Spleen (tissue), 11 donors: Measurements from ENCODE around the gene KCNH4. TPM values are rescaled to one million over a fixed set of nuclear protein-coding genes. Genes with fewer than 3 reads are reported as not detected.
"Not testable (repeated sequence)": the region's sequence is repeated elsewhere in the genome, so short reads cannot be mapped to it uniquely, and the experiment has no call there.

Experiments used
- DNase-seq: peaks from one replicate; pipeline ENCODE4 v3.0.0-alpha.2; 2020
- H3K27ac ChIP-seq, 8 donors: fragments of 200-600 bp; sonication (generic) in 7 of 8; 1 replicate in 4 of 8; 2 replicates in 4 of 8; pipeline versions ENCODE4 v1.5.0 to v1.8.0; 2016 to 2021; ENCODE audit warnings: inconsistent platforms in 4 of 8, mild to moderate bottlenecking in 4 of 8, moderate library complexity in 1 of 8
- H3K27me3 ChIP-seq, 7 donors: fragments of 200-600 bp; sonication (generic) in 6 of 7; replicated peaks in 1 of 7; 1 replicate in 4 of 7; 2 replicates in 3 of 7; pipeline versions ENCODE4 v1.5.0 to v1.8.0; 2016 to 2021; ENCODE audit warnings: inconsistent platforms in 3 of 7, mild to moderate bottlenecking in 1 of 7
- H3K36me3 ChIP-seq, 6 donors: fragments of 200-600 bp; sonication (generic) in 5 of 6; 1 replicate in 4 of 6; 2 replicates in 2 of 6; pipeline versions ENCODE4 v1.5.0 to v1.8.0; 2016 to 2021; ENCODE audit warnings: inconsistent platforms in 2 of 6
- H3K4me1 ChIP-seq, 6 donors: fragments of 200-600 bp; sonication (generic) in 5 of 6; 1 replicate in 3 of 6; 2 replicates in 3 of 6; pipeline versions ENCODE4 v1.5.0 to v1.8.0; 2016 to 2021; ENCODE audit warnings: inconsistent platforms in 3 of 6
- H3K4me3 ChIP-seq, 8 donors: fragments of 200-600 bp; sonication (generic) in 7 of 8; 1 replicate in 4 of 8; 2 replicates in 4 of 8; pipeline versions ENCODE4 v1.5.0 to v1.8.0; 2016 to 2021; ENCODE audit warnings: inconsistent platforms in 4 of 8, mild to moderate bottlenecking in 4 of 8, moderate library complexity in 2 of 8
- H3K9me3 ChIP-seq, 8 donors: fragments of 200-600 bp; sonication (generic) in 7 of 8; 1 replicate in 4 of 8; 2 replicates in 4 of 8; pipeline versions ENCODE4 v1.5.0 to v1.8.0; 2016 to 2021; ENCODE audit warnings: inconsistent platforms in 4 of 8
- CTCF ChIP-seq, 11 experiments: fragments of 200-600 bp in 7 of 11; fragments of 450-650 bp in 4 of 11; sonication (generic) in 4 of 11; IDR thresholded peaks in 8 of 11; conservative IDR thresholded peaks in 3 of 11; 1 replicate in 7 of 11; 2 replicates in 4 of 11; pipeline versions ENCODE4 v1.4.0 to v1.8.0; 2016 to 2021; ENCODE audit warnings: antibody characterized with exemption in 11 of 11, inconsistent platforms in 4 of 11, mild to moderate bottlenecking in 1 of 11
- POLR2A ChIP-seq, 3 donors: fragments of 450-650 bp; IDR thresholded peaks; one replicate each; pipeline ENCODE4 v1.5.1; 2017; ENCODE audit warnings: antibody characterized with exemption in 3 of 3, mild to moderate bottlenecking in 1 of 3
- POLR2AphosphoS5 ChIP-seq, 3 donors: sonication (generic); formaldehyde crosslinking; IDR thresholded peaks; one replicate each; pipeline ENCODE4 v1.5.1; 2017; ENCODE audit warnings: antibody characterized with exemption in 3 of 3
- WGBS, 5 donors: extraction: QIAGEN DNeasy Blood & Tissue Kit in 3 of 5; methylation state at CpG; one replicate each; pipeline versions ENCODE4 v1.1.5 to v1.1.7; 2013 to 2018; 5-methylcytosine and 5-hydroxymethylcytosine counted together
- intact Hi-C: fragments of 100-400 bp; cut with DNase I; formaldehyde crosslinking; loops from one replicate; pipeline ENCODE4 v1.15.0; 2023; ENCODE audit warnings: low total_unique reads
- polyA plus RNA-seq, 3 donors: library from polyadenylated mRNA; stranded (reverse); fragments of 200-250 nt; gene quantifications; one replicate each; pipeline ENCODE4 v1.2.1, GENCODE V29; 2013
- total RNA-seq, 7 donors: library from RNA; depleted of rRNA in 3 of 7; stranded (reverse); fragments of >200 nt in 3 of 7; fragmentation: NEBNext Ultra II Directional in 4 of 7; extraction: Animal tissue kit (Norgen Biotek cat#: 25700) in 4 of 7; gene quantifications; one replicate each; pipeline versions ENCODE4 v1.1.0 to v1.2.1, GENCODE V29; 2016 to 2021
- donor health status: healthy with polysubstance abuse.
- donor health status: DM: no; HTN: no; CAD: no; lungs with moderate emphysema.
- donor health status: DM: no; HTN: no; CAD: no.
- donor health status: Bipolar disorder and iron deficiency.
- donor health status: healthy.
- donor health status: DM: no; HTN: no; CAD: no.
- donor health status: DM: yes; HTN: yes; CAD: no.

Gene KCNH4
- total and polyA plus RNA-seq, 10 donors = 0.14 to 0.52 (median 0.24) TPM

DNA sequence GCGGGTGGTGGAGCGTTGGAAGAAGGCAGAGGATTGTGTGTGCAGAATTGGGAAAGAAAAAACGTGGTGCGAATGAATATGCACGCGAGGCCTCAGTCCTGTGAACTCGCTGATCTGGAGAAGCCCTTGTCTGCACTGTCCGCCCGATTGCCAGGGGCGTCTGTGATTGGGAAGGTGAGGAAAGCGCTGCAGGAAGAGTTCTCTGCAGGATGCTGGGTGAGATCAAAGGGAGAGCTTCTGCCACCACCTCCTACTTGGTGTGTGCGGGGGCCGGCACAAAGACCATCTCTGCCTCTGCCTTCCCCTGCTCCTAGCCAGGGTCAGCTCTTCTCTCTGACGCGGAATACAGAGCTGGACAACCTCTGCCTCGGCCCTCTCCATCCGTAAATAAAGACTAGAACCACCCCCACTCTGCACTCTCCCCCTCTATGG, 25.3 kb downstream of the KCNH4 start:
- H3K27ac ChIP-seq = peak overlapping the region in 6 of 8 donors; percentile 48 to 95 (median 92)
- no peak for DNase-seq
- H3K27me3 ChIP-seq = no peaks in the 10 kb centered on the region
- H3K4me1 ChIP-seq = peaks cover 28 to 52% (median 42%) of the 10 kb centered on the region in 6 donors
- WGBS, 5 donors = 42 to 63% (median 56%) methylated on average over 17 of the region's 17 CpGs
- no peaks in the 10 kb centered on the region for H3K9me3 ChIP-seq
- peak overlapping the region; percentile 92 to 99 (median 98) for H3K4me3 ChIP-seq
- H3K36me3 ChIP-seq = peaks cover 0 to 22% (median 5%) of the 10 kb centered on the region in 6 donors
- TF ChIP-seq POLR2A (IDR thresholded peaks at IDR 0.05) = no peak
- no peak for TF ChIP-seq POLR2AphosphoS5 (IDR thresholded peaks at IDR 0.05)
- no peak for TF ChIP-seq CTCF (IDR thresholded peaks at IDR 0.05 in 8 of 11, conservative IDR thresholded peaks at IDR 0.05 in 3 of 11)
- intact Hi-C loops = no loop called here

GRCh38 chr17:42153919-42154742, 26.8 kb downstream of the KCNH4 start:
- H3K4me1 ChIP-seq = peaks cover 29 to 65% (median 51%) of the 10 kb centered on the region in 6 donors
- intact Hi-C loops = no loop called here
- no peaks in the 10 kb centered on the region for H3K9me3 ChIP-seq
- TF ChIP-seq POLR2A (IDR thresholded peaks at IDR 0.05) (no peak), CTCF (IDR thresholded peaks at IDR 0.05 in 8 of 11, conservative IDR thresholded peaks at IDR 0.05 in 3 of 11) (no peak), POLR2AphosphoS5 (IDR thresholded peaks at IDR 0.05) (no peak)
- H3K27me3 ChIP-seq = no peaks in the 10 kb centered on the region
- H3K4me3 ChIP-seq = peak overlapping the region; percentile 92 to 99 (median 98)
- 7 to 11% (median 10%) methylated on average over 15 of the region's 15 CpGs for WGBS, 5 donors
- peaks cover 0 to 37% (median 10%) of the 10 kb centered on the region in 6 donors for H3K36me3 ChIP-seq
- peak overlapping the region; percentile 79 to 95 (median 90) for H3K27ac ChIP-seq
- no peak for DNase-seq

- no peaks in the 10 kb centered on the region for H3K9me3 ChIP-seq
- 85 to 93% (median 91%) methylated on average over 13 of the region's 13 CpGs for WGBS, 5 donors
- no peak for DNase-seq
- peaks cover 9 to 97% (median 43%) of the 10 kb centered on the region in 6 donors for H3K4me1 ChIP-seq
- peaks cover 0 to 99% (median 38%) of the 10 kb centered on the region in 6 donors for H3K36me3 ChIP-seq
- no peak for TF ChIP-seq POLR2AphosphoS5 (IDR thresholded peaks at IDR 0.05)
- no peak for TF ChIP-seq POLR2A (IDR thresholded peaks at IDR 0.05)
- TF ChIP-seq CTCF (IDR thresholded peaks at IDR 0.05 in 8 of 11, conservative IDR thresholded peaks at IDR 0.05 in 3 of 11) = no peak
- no peak overlapping the region for H3K4me3 ChIP-seq
- intact Hi-C loops = no loop called here
- peak overlapping the region in 1 of 8 donors; percentile 39 for H3K27ac ChIP-seq
- H3K27me3 ChIP-seq = no peaks in the 10 kb centered on the region
Measured at GRCh38 chr17:42146911-42147607, 33.9 kb downstream of the KCNH4 start.

GRCh38 chr17:42143138-42143537, 37.8 kb downstream of the KCNH4 start:
- intact Hi-C loops, H3K27me3 ChIP-seq, DNase-seq, H3K4me3 ChIP-seq, H3K9me3 ChIP-seq: not testable (repeated sequence)
- H3K36me3 ChIP-seq = peaks cover 0 to 100% (median 44%) of the 10 kb centered on the region in 6 donors
- 85 to 94% (median 91%) methylated on average over 4 of the region's 4 CpGs for WGBS, 5 donors
- H3K27ac ChIP-seq = peak overlapping the region in 3 of 8 donors; percentile 6 to 21 (median 13)
- peaks cover 7 to 97% (median 47%) of the 10 kb centered on the region in 6 donors for H3K4me1 ChIP-seq
